ENCODE measurements around the gene URGCP. TPM values are rescaled to one million over a fixed set of nuclear protein-coding genes. Genes with fewer than 3 reads are reported as not detected.

The URGCP gene
- total RNA-seq, 1 experiment from 2014 or later: 19.5 TPM

GRCh38 chr7:43888993-43889945 is 17.1 kb downstream of the URGCP start:
- DNase-seq (ENCODE audit: low spot score): no peak
- Mint-ChIP-seq H3K27me3 (ENCODE audit: low read depth) (no peaks in the 10 kb centered on the region), H3K4me3 (no peak overlapping the region), H3K27ac (peak overlapping the region; percentile 64), H3K36me3 (peaks cover 3% of the 10 kb centered on the region; the same call in 1 of the 2 replicates), H3K9me3 (no peaks in the 10 kb centered on the region), H3K4me1 (no peaks in the 10 kb centered on the region)
- ATAC-seq: no peak
- TF ChIP-seq JAZF1 (CRISPR knock-in tag; IDR thresholded peaks at IDR 0.05) (no peak), NR1H2 (CRISPR knock-in tag; IDR thresholded peaks at IDR 0.05) (no peak)
- CTCF ChIA-PET: interaction anchor here (1.0 kb wide), 1 partner anchor 15 kb away, joined by 3 read pairs; no protein-coding TSS in a partner anchor
- POLR2A ChIA-PET: no interaction called here

GRCh38 chr7:43884617-43885016 is 21.8 kb downstream of the URGCP start:
- Mint-ChIP-seq H3K4me3 (no peak overlapping the region), H3K27me3 (ENCODE audit: low read depth) (no peaks in the 10 kb centered on the region), H3K4me1 (peaks cover 16% of the 10 kb centered on the region), H3K27ac (no peak overlapping the region), H3K9me3 (no peaks in the 10 kb centered on the region), H3K36me3 (peaks cover 12% of the 10 kb centered on the region)
- DNase-seq (ENCODE audit: low spot score) (no peak), ATAC-seq (no peak)
- TF ChIP-seq ZMAT4 (CRISPR knock-in tag; IDR thresholded peaks at IDR 0.05): no peak
- TF ChIP-seq MXD4 (CRISPR knock-in tag; IDR thresholded peaks at IDR 0.05; ENCODE audit: borderline replicate concordance): no peak
- no peak for TF ChIP-seq NFYB (CRISPR knock-in tag; conservative IDR thresholded peaks at IDR 0.05; ENCODE audit: low read depth)
- TF ChIP-seq JUN (CRISPR knock-in tag; IDR thresholded peaks at IDR 0.05): no peak
- TF ChIP-seq ZSCAN18 (CRISPR knock-in tag; IDR thresholded peaks at IDR 0.05): no peak
- CTCF ChIA-PET: interaction anchor here (0.8 kb wide), 1 partner anchor 302 kb away, joined by 5 read pairs; the partner anchor contains the start of gene STK17A
- POLR2A ChIA-PET: no interaction called here

- H3K4me1 Mint-ChIP-seq: peaks cover 16% of the 10 kb centered on the region
- H3K36me3 Mint-ChIP-seq: peaks cover 14% of the 10 kb centered on the region
- ATAC-seq: no peak
- no peaks in the 10 kb centered on the region for H3K27me3 Mint-ChIP-seq (ENCODE audit: low read depth)
- H3K9me3 Mint-ChIP-seq: no peaks in the 10 kb centered on the region
- H3K4me3 Mint-ChIP-seq: no peak overlapping the region
- ChIA-PET POLR2A (no interaction called here), CTCF (interaction anchor here (0.8 kb wide), 1 partner anchor 302 kb away, joined by 5 read pairs; the partner anchor contains the start of gene STK17A)
- TF ChIP-seq MXD4 (CRISPR knock-in tag; IDR thresholded peaks at IDR 0.05; ENCODE audit: borderline replicate concordance) (no peak), ZNF219 (CRISPR knock-in tag; IDR thresholded peaks at IDR 0.05; ENCODE audit: borderline replicate concordance) (no peak), NFATC4 (CRISPR knock-in tag; IDR thresholded peaks at IDR 0.05) (no peak), ZNF512 (CRISPR knock-in tag; IDR thresholded peaks at IDR 0.05; ENCODE audit: borderline replicate concordance) (no peak), ZNF121 (CRISPR knock-in tag; IDR thresholded peaks at IDR 0.05) (no peak), RORB (CRISPR knock-in tag; IDR thresholded peaks at IDR 0.05) (no peak), GTF2I (CRISPR knock-in tag; conservative IDR thresholded peaks at IDR 0.05) (no peak), SOX15 (CRISPR knock-in tag; IDR thresholded peaks at IDR 0.05) (no peak), ZBTB43 (CRISPR knock-in tag; IDR thresholded peaks at IDR 0.05) (no peak), MLX (CRISPR knock-in tag; IDR thresholded peaks at IDR 0.05) (no peak)
- no peak overlapping the region for H3K27ac Mint-ChIP-seq
- no peak for DNase-seq (ENCODE audit: low spot score)
Measured at GRCh38 chr7:43884209-43884608, 22.2 kb downstream of the URGCP start.

All from WTC11 (cell line).